ENCODE measurements around the gene TAF4B. TPM values are rescaled to one million over a fixed set of nuclear protein-coding genes. Genes with fewer than 3 reads are reported as not detected.

TAF4B gene
- total and polyA plus RNA-seq, 10 of the 15 experiments (the other 5 are each of a cell fraction or from before 2014, with no cell fraction given) = 2.3 to 15.0 (median 12.2) TPM

GRCh38 chr18:26215247-26215970, 10.8 kb upstream of the TAF4B start:
- Histone ChIP-seq H3K4me3 (peak overlapping the region; percentile 41; the same call in 1 of the 2 replicates), H3K79me2 (ENCODE audit: control insufficient read depth, insufficient read depth, low read length) (no peaks in the 10 kb centered on the region), H3K4me2 (ENCODE audit: control insufficient read depth, insufficient read depth) (peak overlapping the region; percentile 46), H3K9me3 (replicated peaks; ENCODE audit: control insufficient read depth, insufficient read depth, low read length) (no peaks in the 10 kb centered on the region), H3K27ac (ENCODE audit: control insufficient read depth, insufficient read depth) (peak overlapping the region; percentile 62), H3K36me3 (ENCODE audit: control insufficient read depth in 2 of 2, insufficient read depth in 2 of 2, low read length in 1 of 2) (no peaks in the 10 kb centered on the region), H3K9ac (ENCODE audit: control insufficient read depth, insufficient read depth, low read length) (peak overlapping the region; percentile 51), H3K4me1 (ENCODE audit: control insufficient read depth, insufficient read depth, low read length) (peaks cover 10% of the 10 kb centered on the region), H2AFZ (ENCODE audit: control insufficient read depth, low read depth, low read length) (peak overlapping the region; percentile 78), H4K20me1 (ENCODE audit: control insufficient read depth, insufficient read depth) (no peaks in the 10 kb centered on the region), H3K27me3 (replicated peaks in 1 of 2; ENCODE audit: control insufficient read depth in 2 of 2, insufficient read depth in 2 of 2, low read length in 1 of 2) (no peaks in the 10 kb centered on the region)
- intact Hi-C loops (cut with micrococcal nuclease; ENCODE audit: unreplicated experiment) = no loop called here
- ATAC-seq = peak; percentile 99
- in situ Hi-C loops (cut with MboI) = no loop called here
- SMC1A ChIA-PET (ENCODE audit: uncharacterized antibody, unreplicated experiment) = interaction anchor here (0.7 to 1.9 kb wide), 9 partner anchors 9 to 332 kb away, joined by 3 to 12 read pairs (median 4); no protein-coding TSS in a partner anchor
- TSS peak; percentile 86 for BruUV-seq (replicated peaks)
- peak; percentile 71 for DNase-seq (ENCODE audit: low read depth, low spot score)
- RAD21 ChIA-PET (ENCODE audit: unreplicated experiment) = interaction anchor here (0.9 to 1.9 kb wide), 3 partner anchors 12 to 25 kb away, joined by 3 to 6 read pairs (median 3); no protein-coding TSS in a partner anchor
- CTCF ChIA-PET = interaction anchor here (0.7 to 1.8 kb wide), 6 partner anchors 7 to 124 kb away, joined by 3 read pairs; no protein-coding TSS in a partner anchor
- WGBS (ENCODE audit: insufficient coverage, insufficient replicate concordance, low lambda C conversion rate, missing lambda C conversion rate) = 15% methylated on average over 7 of the region's 7 CpGs
- peak; percentile 72 for FAIRE-seq
- POLR2A ChIA-PET = interaction anchor here (0.6 to 1.2 kb wide), 5 partner anchors 10 to 36 kb away, joined by 3 read pairs; no protein-coding TSS in a partner anchor
- TF ChIP-seq IKZF1 (conservative IDR thresholded peaks at IDR 0.05) (peak; percentile 30; the same call in 1 of the 2 replicates), NFIC (IDR thresholded peaks at IDR 0.05; ENCODE audit: low read depth, low read length) (no peak), ATF7 (IDR thresholded peaks at IDR 0.05; ENCODE audit: low read depth) (peak; percentile 42; the same call in 1 of the 2 replicates), SUZ12 (IDR thresholded peaks at IDR 0.05; ENCODE audit: unreplicated experiment) (no peak), PKNOX1 (IDR thresholded peaks at IDR 0.05) (no peak), MLLT1 (IDR thresholded peaks at IDR 0.05) (0 out of 2 replicates have a peak, but pooled peaks have one; percentile 24), NFYA (IDR thresholded peaks at IDR 0.05; ENCODE audit: borderline replicate concordance, low read depth, low read length) (no peak), RELB (IDR thresholded peaks at IDR 0.05; ENCODE audit: low read depth) (peak; percentile 31; the same call in 1 of the 2 replicates), CBX5 (IDR thresholded peaks at IDR 0.05; ENCODE audit: low read depth) (no peak), KAT2A (conservative IDR thresholded peaks at IDR 0.05; ENCODE audit: control insufficient read depth, low read depth, low read length) (no peak), GATAD2B (conservative IDR thresholded peaks at IDR 0.05; ENCODE audit: low read depth) (no peak), ZBED1 (IDR thresholded peaks at IDR 0.05; ENCODE audit: borderline replicate concordance) (0 out of 2 replicates have a peak, but pooled peaks have one; percentile 23), SP1 (IDR thresholded peaks at IDR 0.05; ENCODE audit: low read depth, low read length) (no peak), RBBP5 (conservative IDR thresholded peaks at IDR 0.05) (no peak), NBN (IDR thresholded peaks at IDR 0.05) (no peak), TCF3 (IDR thresholded peaks at IDR 0.05; ENCODE audit: borderline replicate concordance, insufficient read depth, low read depth, low read length) (no peak), CEBPB (IDR thresholded peaks at IDR 0.05; ENCODE audit: borderline replicate concordance in 1 of 2, low read depth in 2 of 2, low read length in 2 of 2) (no peak), HDAC6 (IDR thresholded peaks at IDR 0.05; ENCODE audit: unreplicated experiment) (no peak)
- TF ChIP-seq, protein P1, sequence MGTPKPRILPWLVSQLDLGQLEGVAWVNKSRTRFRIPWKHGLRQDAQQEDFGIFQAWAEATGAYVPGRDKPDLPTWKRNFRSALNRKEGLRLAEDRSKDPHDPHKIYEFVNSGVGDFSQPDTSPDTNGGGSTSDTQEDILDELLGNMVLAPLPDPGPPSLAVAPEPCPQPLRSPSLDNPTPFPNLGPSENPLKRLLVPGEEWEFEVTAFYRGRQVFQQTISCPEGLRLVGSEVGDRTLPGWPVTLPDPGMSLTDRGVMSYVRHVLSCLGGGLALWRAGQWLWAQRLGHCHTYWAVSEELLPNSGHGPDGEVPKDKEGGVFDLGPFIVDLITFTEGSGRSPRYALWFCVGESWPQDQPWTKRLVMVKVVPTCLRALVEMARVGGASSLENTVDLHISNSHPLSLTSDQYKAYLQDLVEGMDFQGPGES (IDR thresholded peaks at IDR 0.05) = no peak

All from GM12878 (cell line).